A204.1 (cell line): ENCODE results near the gene ACSL4.

Experiments used
- FAIRE-seq: peaks from 2 replicates; lab custom pipeline; 2012; peaks lifted over from hg19 to GRCh38; lab: Jason Lieb, UNC

The ACSL4 gene

GRCh38 chrX:109596015-109596414 lies 137.0 kb downstream of the ACSL4 start:
- no peak for FAIRE-seq
